ENCODE data around the gene ST6GALNAC6. TPM values are rescaled to one million over a fixed set of nuclear protein-coding genes. Genes with fewer than 3 reads are reported as not detected.

ST6GALNAC6 gene
- polyA plus RNA-seq, 1 donor from 2014 or later, result 44.2 TPM

DNA sequence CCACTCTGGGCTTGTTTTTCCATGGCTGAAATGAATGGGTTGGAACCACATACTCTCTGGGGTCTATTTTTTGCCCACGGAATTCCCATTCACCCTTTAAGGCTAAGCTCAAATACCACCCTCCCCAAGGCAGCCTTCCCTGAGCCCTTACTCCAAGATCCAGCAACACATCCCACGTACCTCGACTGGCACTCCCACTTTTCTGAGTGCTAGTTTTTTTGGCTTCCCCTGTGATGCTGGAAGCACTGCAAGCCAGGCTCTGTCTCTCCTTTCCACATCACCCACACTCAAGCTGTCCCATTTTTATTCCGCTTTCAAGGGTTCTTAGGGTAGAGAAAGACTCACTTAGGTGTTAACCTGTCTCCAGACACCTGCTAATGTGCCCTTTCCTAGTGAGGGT is 6.0 kb downstream of the ST6GALNAC6 start:
- Histone ChIP-seq H3K79me2 (replicated peaks; ENCODE audit: insufficient read depth, low read length) (no peaks in the 10 kb centered on the region), H3K9me3 (ENCODE audit: low read length) (no peaks in the 10 kb centered on the region), H4K20me1 (ENCODE audit: insufficient read depth) (no peaks in the 10 kb centered on the region), H3K27ac (ENCODE audit: low read length) (no peak overlapping the region), H3K9ac (ENCODE audit: low read length) (no peak overlapping the region), H3K4me2 (ENCODE audit: low read length) (no peak overlapping the region), H3K9me2 (ENCODE audit: insufficient read depth, low read length) (no peaks in the 10 kb centered on the region), H3K4me3 (ENCODE audit: low read length) (no peak overlapping the region), H3K36me3 (ENCODE audit: insufficient read depth, low read length) (peaks cover 25% of the 10 kb centered on the region), H3F3A (ENCODE audit: insufficient read depth, low read length, poor library complexity, severe bottlenecking) (peaks cover 1% of the 10 kb centered on the region), H3K27me3 (ENCODE audit: insufficient read depth, low read depth, low read length) (no peaks in the 10 kb centered on the region), H2AFZ (ENCODE audit: low read depth, low read length) (no peak overlapping the region)
- TF ChIP-seq, protein P1, sequence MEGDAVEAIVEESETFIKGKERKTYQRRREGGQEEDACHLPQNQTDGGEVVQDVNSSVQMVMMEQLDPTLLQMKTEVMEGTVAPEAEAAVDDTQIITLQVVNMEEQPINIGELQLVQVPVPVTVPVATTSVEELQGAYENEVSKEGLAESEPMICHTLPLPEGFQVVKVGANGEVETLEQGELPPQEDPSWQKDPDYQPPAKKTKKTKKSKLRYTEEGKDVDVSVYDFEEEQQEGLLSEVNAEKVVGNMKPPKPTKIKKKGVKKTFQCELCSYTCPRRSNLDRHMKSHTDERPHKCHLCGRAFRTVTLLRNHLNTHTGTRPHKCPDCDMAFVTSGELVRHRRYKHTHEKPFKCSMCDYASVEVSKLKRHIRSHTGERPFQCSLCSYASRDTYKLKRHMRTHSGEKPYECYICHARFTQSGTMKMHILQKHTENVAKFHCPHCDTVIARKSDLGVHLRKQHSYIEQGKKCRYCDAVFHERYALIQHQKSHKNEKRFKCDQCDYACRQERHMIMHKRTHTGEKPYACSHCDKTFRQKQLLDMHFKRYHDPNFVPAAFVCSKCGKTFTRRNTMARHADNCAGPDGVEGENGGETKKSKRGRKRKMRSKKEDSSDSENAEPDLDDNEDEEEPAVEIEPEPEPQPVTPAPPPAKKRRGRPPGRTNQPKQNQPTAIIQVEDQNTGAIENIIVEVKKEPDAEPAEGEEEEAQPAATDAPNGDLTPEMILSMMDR (IDR thresholded peaks at IDR 0.05; ENCODE audit: poor library complexity, severe bottlenecking), result no peak
- TF ChIP-seq, protein P2, sequence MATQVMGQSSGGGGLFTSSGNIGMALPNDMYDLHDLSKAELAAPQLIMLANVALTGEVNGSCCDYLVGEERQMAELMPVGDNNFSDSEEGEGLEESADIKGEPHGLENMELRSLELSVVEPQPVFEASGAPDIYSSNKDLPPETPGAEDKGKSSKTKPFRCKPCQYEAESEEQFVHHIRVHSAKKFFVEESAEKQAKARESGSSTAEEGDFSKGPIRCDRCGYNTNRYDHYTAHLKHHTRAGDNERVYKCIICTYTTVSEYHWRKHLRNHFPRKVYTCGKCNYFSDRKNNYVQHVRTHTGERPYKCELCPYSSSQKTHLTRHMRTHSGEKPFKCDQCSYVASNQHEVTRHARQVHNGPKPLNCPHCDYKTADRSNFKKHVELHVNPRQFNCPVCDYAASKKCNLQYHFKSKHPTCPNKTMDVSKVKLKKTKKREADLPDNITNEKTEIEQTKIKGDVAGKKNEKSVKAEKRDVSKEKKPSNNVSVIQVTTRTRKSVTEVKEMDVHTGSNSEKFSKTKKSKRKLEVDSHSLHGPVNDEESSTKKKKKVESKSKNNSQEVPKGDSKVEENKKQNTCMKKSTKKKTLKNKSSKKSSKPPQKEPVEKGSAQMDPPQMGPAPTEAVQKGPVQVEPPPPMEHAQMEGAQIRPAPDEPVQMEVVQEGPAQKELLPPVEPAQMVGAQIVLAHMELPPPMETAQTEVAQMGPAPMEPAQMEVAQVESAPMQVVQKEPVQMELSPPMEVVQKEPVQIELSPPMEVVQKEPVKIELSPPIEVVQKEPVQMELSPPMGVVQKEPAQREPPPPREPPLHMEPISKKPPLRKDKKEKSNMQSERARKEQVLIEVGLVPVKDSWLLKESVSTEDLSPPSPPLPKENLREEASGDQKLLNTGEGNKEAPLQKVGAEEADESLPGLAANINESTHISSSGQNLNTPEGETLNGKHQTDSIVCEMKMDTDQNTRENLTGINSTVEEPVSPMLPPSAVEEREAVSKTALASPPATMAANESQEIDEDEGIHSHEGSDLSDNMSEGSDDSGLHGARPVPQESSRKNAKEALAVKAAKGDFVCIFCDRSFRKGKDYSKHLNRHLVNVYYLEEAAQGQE (IDR thresholded peaks at IDR 0.05; ENCODE audit: borderline replicate concordance), result no peak
- TF ChIP-seq POLR2AphosphoS5 (IDR thresholded peaks at IDR 0.05) (no peak), EZH2 (IDR thresholded peaks at IDR 0.05; ENCODE audit: borderline replicate concordance, insufficient read depth, low read length, poor library complexity, severe bottlenecking) (no peak), EP300 (conservative IDR thresholded peaks at IDR 0.05; ENCODE audit: poor library complexity, severe bottlenecking) (no peak), RAD21 (conservative IDR thresholded peaks at IDR 0.05) (no peak), SMC3 (conservative IDR thresholded peaks at IDR 0.05; ENCODE audit: poor library complexity) (no peak), TAF1 (IDR thresholded peaks at IDR 0.05; ENCODE audit: low read depth) (no peak), MXI1 (conservative IDR thresholded peaks at IDR 0.05; ENCODE audit: poor library complexity, severe bottlenecking) (no peak)

DNA sequence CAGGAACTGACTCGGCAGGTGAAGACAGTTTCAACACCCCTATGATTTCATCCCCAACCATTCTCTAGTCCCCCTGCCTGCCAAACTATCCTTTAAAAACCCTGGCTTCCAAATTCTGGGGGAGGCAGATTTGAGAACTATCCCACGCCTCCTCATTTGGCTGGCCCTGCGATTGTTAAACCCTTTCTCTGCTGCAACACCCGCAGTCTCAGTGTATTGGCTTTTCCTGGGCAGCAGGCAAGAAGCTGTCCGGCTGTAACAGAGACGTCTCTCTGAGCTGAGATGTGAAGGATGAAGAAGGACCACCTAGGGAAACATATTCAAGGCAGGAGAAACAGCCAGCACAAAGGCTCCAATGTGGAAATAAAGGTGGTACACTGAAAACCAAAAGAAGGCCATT is 6.6 kb downstream of the ST6GALNAC6 start:
- Histone ChIP-seq H3K36me3 (ENCODE audit: insufficient read depth, low read length) (peaks cover 25% of the 10 kb centered on the region), H3K4me2 (ENCODE audit: low read length) (no peak overlapping the region), H3K4me3 (ENCODE audit: low read length) (no peak overlapping the region), H2AFZ (ENCODE audit: low read depth, low read length) (no peak overlapping the region), H3K9me2 (ENCODE audit: insufficient read depth, low read length) (no peaks in the 10 kb centered on the region), H3K27ac (ENCODE audit: low read length) (no peak overlapping the region), H3K9me3 (ENCODE audit: low read length) (no peaks in the 10 kb centered on the region), H3F3A (ENCODE audit: insufficient read depth, low read length, poor library complexity, severe bottlenecking) (no peaks in the 10 kb centered on the region), H3K79me2 (replicated peaks; ENCODE audit: insufficient read depth, low read length) (no peaks in the 10 kb centered on the region), H3K27me3 (ENCODE audit: insufficient read depth, low read depth, low read length) (no peaks in the 10 kb centered on the region), H3K9ac (ENCODE audit: low read length) (no peak overlapping the region), H4K20me1 (ENCODE audit: insufficient read depth) (no peaks in the 10 kb centered on the region)
- TF ChIP-seq SMC3 (conservative IDR thresholded peaks at IDR 0.05; ENCODE audit: poor library complexity), result no peak
- TF ChIP-seq, protein P1 (IDR thresholded peaks at IDR 0.05; ENCODE audit: poor library complexity, severe bottlenecking), result no peak
- TF ChIP-seq POLR2AphosphoS5 (IDR thresholded peaks at IDR 0.05), result no peak

Measured in neural cell (in vitro differentiated cells).